SH-SY5Y (cell line): Measurements from ENCODE around the gene CDC27.

Experiments used
- GATA2 ChIP-seq: IDR thresholded peaks from 2 replicates; pipeline ENCODE4 v1.6.1; 2011; ENCODE audit warnings: mild to moderate bottlenecking, low read depth, low read length
- GATA3 ChIP-seq: IDR thresholded peaks from 2 replicates; pipeline ENCODE4 v1.6.1; 2011; ENCODE audit warnings: low read depth, mild to moderate bottlenecking, low read length, moderate library complexity

CDC27 gene

GRCh38 chr17:47188876-47189731 lies at the start of gene CDC27:
Gene CDC27 (minus strand): TSS chr17:47189295. CDS start chr17:47189172, 123 bp downstream.
- TF ChIP-seq GATA2 (no peak), GATA3 (no peak)

GRCh38 chr17:47238321-47239010 lies 49.4 kb upstream of the CDC27 start:
- TF ChIP-seq GATA2 (no peak), GATA3 (no peak)

- TF ChIP-seq GATA3 (no peak), GATA2 (no peak)
Measured at GRCh38 chr17:47237841-47238240, 48.7 kb upstream of the CDC27 start.

GRCh38 chr17:47235923-47236322 lies 46.8 kb upstream of the CDC27 start:
- TF ChIP-seq GATA2: no peak
- TF ChIP-seq GATA3: no peak

- TF ChIP-seq GATA3 (no peak), GATA2 (no peak)
Measured at GRCh38 chr17:47235506-47235905, 46.4 kb upstream of the CDC27 start.

GRCh38 chr17:47232465-47232864 lies 43.4 kb upstream of the CDC27 start:
- no peak for TF ChIP-seq GATA2
- no peak for TF ChIP-seq GATA3

- no peak for TF ChIP-seq GATA2
- no peak for TF ChIP-seq GATA3
Measured at GRCh38 chr17:47231866-47232265, 42.8 kb upstream of the CDC27 start.

GRCh38 chr17:47231334-47231733 lies 42.2 kb upstream of the CDC27 start:
- no peak for TF ChIP-seq GATA2
- TF ChIP-seq GATA3: no peak

GRCh38 chr17:47230864-47231263 lies 41.8 kb upstream of the CDC27 start:
- TF ChIP-seq GATA3: no peak
- no peak for TF ChIP-seq GATA2

GRCh38 chr17:47229535-47230443 lies 40.7 kb upstream of the CDC27 start:
- TF ChIP-seq GATA2 (no peak), GATA3 (no peak)

- TF ChIP-seq GATA3 (no peak), GATA2 (no peak)
Measured at GRCh38 chr17:47227862-47228261, 38.8 kb upstream of the CDC27 start.

GRCh38 chr17:47225911-47226688 lies 37.0 kb upstream of the CDC27 start:
- TF ChIP-seq GATA2 (no peak), GATA3 (no peak)

- TF ChIP-seq GATA2: no peak
- no peak for TF ChIP-seq GATA3
Measured at GRCh38 chr17:47225436-47225858, 36.4 kb upstream of the CDC27 start.
